ENCODE measurements around the gene NFIB. TPM values are rescaled to one million over a fixed set of nuclear protein-coding genes. Genes with fewer than 3 reads are reported as not detected.
A peak's percentile ranks its signal among the peaks of the same experiment; 100 is the strongest.

The NFIB gene
- total and polyA plus RNA-seq, 2 of the 8 experiments (the other 6 are each of a cell fraction or from before 2014, with no cell fraction given), result 2.6 to 13.1 TPM

- peaks cover 11 to 29% (median 19%) of the 10 kb centered on the region in 4 experiments; a peak in 6 of 7 replicates for H3K4me1 ChIP-seq (replicated peaks in 1 of 4; ENCODE audit: control insufficient read depth in 3 of 4, insufficient read depth in 4 of 4, low read length in 3 of 4)
- no peaks in the 10 kb centered on the region for H4K20me1 ChIP-seq (replicated peaks in 1 of 2; ENCODE audit: control insufficient read depth in 1 of 2, insufficient read depth in 2 of 2, low read length in 2 of 2)
- no peak overlapping the region for H2AFZ ChIP-seq (ENCODE audit: low read length)
- ChIA-PET POLR2A (ENCODE audit: partially characterized antibody) (interaction anchor here (1.2 kb wide), 1 partner anchor 24 kb away, joined by 4 read pairs; no protein-coding TSS in a partner anchor), CTCF (ENCODE audit: partially characterized antibody) (interaction anchor here (2.0 kb wide), 1 partner anchor 13 kb away, joined by 9 read pairs; no protein-coding TSS in a partner anchor)
- H2AK5ac ChIP-seq (ENCODE audit: low read depth, low read length), result no peak overlapping the region
- no peak overlapping the region for H3K4me3 ChIP-seq (ENCODE audit: extremely low read depth in 1 of 4, insufficient read depth in 2 of 4, low read depth in 3 of 4, low read length in 4 of 4)
- no peak overlapping the region for H2BK120ac ChIP-seq (replicated peaks; ENCODE audit: low read depth, low read length)
- no peak overlapping the region for H2BK15ac ChIP-seq (ENCODE audit: low read length)
- peaks cover 1 to 17% (median 11%) of the 10 kb centered on the region in 4 experiments for H3K27me3 ChIP-seq (replicated peaks in 1 of 4; ENCODE audit: control insufficient read depth in 3 of 4, extremely low read depth in 1 of 4, insufficient read depth in 3 of 4, low read length in 3 of 4)
- no peak overlapping the region for H4K8ac ChIP-seq (ENCODE audit: extremely low read depth, insufficient read depth, low read length)
- no peak overlapping the region for H3K27ac ChIP-seq (ENCODE audit: low read depth, low read length)
- no peak overlapping the region for H2BK5ac ChIP-seq (ENCODE audit: low read depth, low read length)
- no peak overlapping the region for H3K4ac ChIP-seq (replicated peaks; ENCODE audit: insufficient read length, low read depth, low read length)
- no peak overlapping the region for H2BK20ac ChIP-seq (ENCODE audit: low read length)
- H3K14ac ChIP-seq (ENCODE audit: insufficient read length), result no peak overlapping the region
- peak overlapping the region; percentile 21; the same call in 1 of the 2 replicates for H3K18ac ChIP-seq (ENCODE audit: extremely low read depth, low read length)
- no peak overlapping the region for H3K56ac ChIP-seq (replicated peaks; ENCODE audit: insufficient read length, low read depth, low read length)
- peak overlapping the region; percentile 35 for H2BK12ac ChIP-seq (ENCODE audit: low read depth, low read length)
- no peaks in the 10 kb centered on the region; a peak in 1 of 4 replicates for H3K9me3 ChIP-seq (ENCODE audit: insufficient read depth in 2 of 2, low read depth in 1 of 2, low read length in 1 of 2)
- H3K79me2 ChIP-seq (ENCODE audit: control insufficient read depth in 1 of 2, insufficient read depth in 2 of 2, low read length in 2 of 2), result no peaks in the 10 kb centered on the region
- WGBS, 2 experiments (ENCODE audit: extremely low coverage in 1 of 2, insufficient coverage in 1 of 2, insufficient read length in 1 of 2, insufficient replicate concordance in 2 of 2, low coverage in 1 of 2, low lambda C conversion rate in 2 of 2, missing lambda C conversion rate in 1 of 2), result 64% methylated on average over 3 of the region's 3 CpGs; no CpG with 5 or more reads in 1 of the 2 experiments
- H3K79me1 ChIP-seq (ENCODE audit: low read depth, low read length), result no peaks in the 10 kb centered on the region
- peaks cover 9% of the 10 kb centered on the region; the same call in 1 of the 2 replicates for H3K23me2 ChIP-seq (ENCODE audit: low read depth, low read length)
- H3K9ac ChIP-seq (replicated peaks in 1 of 4; ENCODE audit: extremely low read depth in 1 of 4, low read depth in 3 of 4, low read length in 3 of 4), result no peak overlapping the region
- no peak overlapping the region for H4K91ac ChIP-seq (replicated peaks; ENCODE audit: insufficient read length, low read length)
- H4K5ac ChIP-seq (ENCODE audit: insufficient read length, low read depth, low read length), result no peak overlapping the region
- no peak overlapping the region for H3K23ac ChIP-seq (ENCODE audit: insufficient read length)
- no peak for DNase-seq (ENCODE audit: low read depth in 1 of 2, low spot score in 2 of 2)
- H3K4me2 ChIP-seq (ENCODE audit: insufficient read depth in 1 of 2, low read depth in 2 of 2, low read length in 2 of 2), result peak overlapping the region in 1 of 2 experiments; percentile 35; a peak in 2 of 4 replicates
- H3K36me3 ChIP-seq (ENCODE audit: control insufficient read depth in 2 of 4, insufficient read depth in 4 of 4, low read length in 3 of 4), result no peaks in the 10 kb centered on the region
- FAIRE-seq, result no peak
- no peak for TF ChIP-seq RAD21 (IDR thresholded peaks at IDR 0.05 in 1 of 2, conservative IDR thresholded peaks at IDR 0.05 in 1 of 2; ENCODE audit: low read depth in 2 of 2, low read length in 2 of 2)
- TF ChIP-seq POLR2A (IDR thresholded peaks at IDR 0.05; ENCODE audit: control extremely low read depth in 1 of 2, low read depth in 2 of 2, low read length in 2 of 2), result no peak
- TF ChIP-seq KDM1A (IDR thresholded peaks at IDR 0.05; ENCODE audit: borderline replicate concordance, low read length), result no peak
- TF ChIP-seq, protein P1, sequence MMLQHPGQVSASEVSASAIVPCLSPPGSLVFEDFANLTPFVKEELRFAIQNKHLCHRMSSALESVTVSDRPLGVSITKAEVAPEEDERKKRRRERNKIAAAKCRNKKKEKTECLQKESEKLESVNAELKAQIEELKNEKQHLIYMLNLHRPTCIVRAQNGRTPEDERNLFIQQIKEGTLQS (IDR thresholded peaks at IDR 0.05; ENCODE audit: insufficient read depth, low read depth, low read length), result no peak
- TF ChIP-seq JUN (IDR thresholded peaks at IDR 0.05; ENCODE audit: low read depth, low read length), result no peak
- no peak for TF ChIP-seq PHF8 (conservative IDR thresholded peaks at IDR 0.05; ENCODE audit: low read depth, low read length)
- TF ChIP-seq SIRT6 (IDR thresholded peaks at IDR 0.05; ENCODE audit: low read length), result no peak
- TF ChIP-seq ZNF274 (IDR thresholded peaks at IDR 0.05; ENCODE audit: borderline replicate concordance, extremely low read depth, low read length), result no peak
- no peak for TF ChIP-seq HDAC6 (IDR thresholded peaks at IDR 0.05; ENCODE audit: low read depth, low read length)
- TF ChIP-seq, protein P2, sequence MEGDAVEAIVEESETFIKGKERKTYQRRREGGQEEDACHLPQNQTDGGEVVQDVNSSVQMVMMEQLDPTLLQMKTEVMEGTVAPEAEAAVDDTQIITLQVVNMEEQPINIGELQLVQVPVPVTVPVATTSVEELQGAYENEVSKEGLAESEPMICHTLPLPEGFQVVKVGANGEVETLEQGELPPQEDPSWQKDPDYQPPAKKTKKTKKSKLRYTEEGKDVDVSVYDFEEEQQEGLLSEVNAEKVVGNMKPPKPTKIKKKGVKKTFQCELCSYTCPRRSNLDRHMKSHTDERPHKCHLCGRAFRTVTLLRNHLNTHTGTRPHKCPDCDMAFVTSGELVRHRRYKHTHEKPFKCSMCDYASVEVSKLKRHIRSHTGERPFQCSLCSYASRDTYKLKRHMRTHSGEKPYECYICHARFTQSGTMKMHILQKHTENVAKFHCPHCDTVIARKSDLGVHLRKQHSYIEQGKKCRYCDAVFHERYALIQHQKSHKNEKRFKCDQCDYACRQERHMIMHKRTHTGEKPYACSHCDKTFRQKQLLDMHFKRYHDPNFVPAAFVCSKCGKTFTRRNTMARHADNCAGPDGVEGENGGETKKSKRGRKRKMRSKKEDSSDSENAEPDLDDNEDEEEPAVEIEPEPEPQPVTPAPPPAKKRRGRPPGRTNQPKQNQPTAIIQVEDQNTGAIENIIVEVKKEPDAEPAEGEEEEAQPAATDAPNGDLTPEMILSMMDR (IDR thresholded peaks at IDR 0.05; ENCODE audit: control extremely low read depth in 1 of 3, insufficient read depth in 1 of 3, low read depth in 1 of 3, low read length in 3 of 3), result no peak
- no peak for TF ChIP-seq NRF1 (IDR thresholded peaks at IDR 0.05; ENCODE audit: low read depth, low read length)
Observed at GRCh38 chr9:14340994-14341393, 27.1 kb upstream of the NFIB start.
